IMR-90 (cell line): Measurements from ENCODE around the gene RAB5B.

Source experiments
- BHLHE40 ChIP-seq: fragments of 150-350 bp; IDR thresholded peaks from 2 replicates; pipeline ENCODE4 v1.6.1; 2016; ENCODE audit warnings: mild to moderate bottlenecking, low read depth, low read length
- ELK1 ChIP-seq: fragments of 150-350 bp; IDR thresholded peaks from 2 replicates; pipeline ENCODE4 v1.6.1; 2016; ENCODE audit warnings: low read depth, mild to moderate bottlenecking, low read length, moderate library complexity, borderline replicate concordance
- FOS ChIP-seq: fragments of 150-350 bp; IDR thresholded peaks from 2 replicates; pipeline ENCODE4 v1.6.1; 2016; ENCODE audit warnings: low read depth, low read length
- MAFK ChIP-seq: IDR thresholded peaks from 2 replicates; pipeline ENCODE4 v1.6.1; 2012; ENCODE audit warnings: low read depth, low read length, improper control_type of control experiment
- MAZ ChIP-seq: IDR thresholded peaks from 2 replicates; pipeline ENCODE4 v1.6.1; 2012; ENCODE audit warnings: low read depth, mild to moderate bottlenecking, low read length, improper control_type of control experiment, moderate library complexity, borderline replicate concordance
- POLR2A ChIP-seq: IDR thresholded peaks from 2 replicates; pipeline ENCODE4 v1.6.1; 2012; ENCODE audit warnings: mild to moderate bottlenecking, low read depth, low read length
- RAD21 ChIP-seq: IDR thresholded peaks from 2 replicates; pipeline ENCODE4 v1.6.1; 2012; ENCODE audit warnings: low read length, improper control_type of control experiment
- RCOR1 ChIP-seq: IDR thresholded peaks from 2 replicates; pipeline ENCODE4 v1.6.1; 2012; ENCODE audit warnings: mild to moderate bottlenecking, low read length, improper control_type of control experiment; ENCODE audit not compliant: insufficient replicate concordance
- RFX5 ChIP-seq: IDR thresholded peaks from 2 replicates; pipeline ENCODE4 v1.8.0; 2012; ENCODE audit warnings: low read depth, mild to moderate bottlenecking, low read length, moderate library complexity
- SMC3 ChIP-seq: fragments of 150-350 bp; IDR thresholded peaks from 2 replicates; pipeline ENCODE4 v1.6.1; 2016; ENCODE audit warnings: low read depth, mild to moderate bottlenecking, antibody characterized with exemption, low read length, moderate library complexity
- TF ChIP-seq, protein P1 (sequence below): conservative IDR thresholded peaks from 2 replicates; pipeline ENCODE4 v1.5.1; 2012; ENCODE audit warnings: mild to moderate bottlenecking, low read depth, low read length, improper control_type of control experiment
- TF ChIP-seq, protein P2 (sequence below): fragments of 150-350 bp; IDR thresholded peaks from 2 replicates; pipeline ENCODE4 v1.6.1; 2017; ENCODE audit warnings: mild to moderate bottlenecking, antibody characterized with exemption, low read length, low read depth

DNA sequence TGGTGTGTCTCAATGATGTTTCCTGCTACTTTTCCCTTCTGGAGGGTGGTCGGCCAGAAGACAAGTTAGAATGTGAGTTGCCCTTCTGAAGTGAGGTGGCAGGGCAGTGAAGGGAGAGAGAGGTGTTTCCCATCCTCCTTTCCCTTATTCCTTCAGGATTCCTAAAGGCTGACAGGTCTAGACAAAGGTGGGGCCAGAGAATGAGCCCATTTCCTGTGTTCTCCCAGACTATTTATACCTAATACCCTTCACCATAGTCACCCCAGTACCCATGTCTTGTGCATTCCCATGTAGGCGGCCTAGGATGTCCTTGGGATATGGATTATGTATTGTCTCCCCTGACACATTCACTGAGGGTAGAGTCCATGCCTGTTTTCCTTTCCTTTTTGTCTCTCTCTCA, 35.9 kb upstream of the RAB5B start:
- TF ChIP-seq, protein P1, sequence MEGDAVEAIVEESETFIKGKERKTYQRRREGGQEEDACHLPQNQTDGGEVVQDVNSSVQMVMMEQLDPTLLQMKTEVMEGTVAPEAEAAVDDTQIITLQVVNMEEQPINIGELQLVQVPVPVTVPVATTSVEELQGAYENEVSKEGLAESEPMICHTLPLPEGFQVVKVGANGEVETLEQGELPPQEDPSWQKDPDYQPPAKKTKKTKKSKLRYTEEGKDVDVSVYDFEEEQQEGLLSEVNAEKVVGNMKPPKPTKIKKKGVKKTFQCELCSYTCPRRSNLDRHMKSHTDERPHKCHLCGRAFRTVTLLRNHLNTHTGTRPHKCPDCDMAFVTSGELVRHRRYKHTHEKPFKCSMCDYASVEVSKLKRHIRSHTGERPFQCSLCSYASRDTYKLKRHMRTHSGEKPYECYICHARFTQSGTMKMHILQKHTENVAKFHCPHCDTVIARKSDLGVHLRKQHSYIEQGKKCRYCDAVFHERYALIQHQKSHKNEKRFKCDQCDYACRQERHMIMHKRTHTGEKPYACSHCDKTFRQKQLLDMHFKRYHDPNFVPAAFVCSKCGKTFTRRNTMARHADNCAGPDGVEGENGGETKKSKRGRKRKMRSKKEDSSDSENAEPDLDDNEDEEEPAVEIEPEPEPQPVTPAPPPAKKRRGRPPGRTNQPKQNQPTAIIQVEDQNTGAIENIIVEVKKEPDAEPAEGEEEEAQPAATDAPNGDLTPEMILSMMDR, result no peak
- TF ChIP-seq, protein P2, sequence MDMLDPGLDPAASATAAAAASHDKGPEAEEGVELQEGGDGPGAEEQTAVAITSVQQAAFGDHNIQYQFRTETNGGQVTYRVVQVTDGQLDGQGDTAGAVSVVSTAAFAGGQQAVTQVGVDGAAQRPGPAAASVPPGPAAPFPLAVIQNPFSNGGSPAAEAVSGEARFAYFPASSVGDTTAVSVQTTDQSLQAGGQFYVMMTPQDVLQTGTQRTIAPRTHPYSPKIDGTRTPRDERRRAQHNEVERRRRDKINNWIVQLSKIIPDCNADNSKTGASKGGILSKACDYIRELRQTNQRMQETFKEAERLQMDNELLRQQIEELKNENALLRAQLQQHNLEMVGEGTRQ, result no peak
- TF ChIP-seq RAD21 (no peak), ELK1 (no peak), RCOR1 (no peak), POLR2A (no peak), SMC3 (no peak), BHLHE40 (no peak), MAZ (no peak), MAFK (no peak), FOS (no peak), RFX5 (no peak)
